PC-3 (cell line): ENCODE results near the gene POLD1. TPM values are rescaled to one million over a fixed set of nuclear protein-coding genes. Genes with fewer than 3 reads are reported as not detected.

Experiments used
- ATAC-seq: fragments of 200-7000 bp; cut with Tn5 transposase; 2 replicates; pipeline ENCODE4 v1.9.1; 2020; ENCODE audit warnings: mild to moderate bottlenecking, moderate library complexity
- BruUV-seq: library from RNA; stranded (reverse); fragments of 400-500 nt; replicated peaks from 2 replicates; lab custom pipeline; 2021; lab: Mats Ljungman, UMichigan
- CTCF ChIA-PET: fragments of 300-600 bp; sonication (Branson Sonifier 250); formaldehyde crosslinking; loops from one replicate; lab custom pipeline; 2022; ENCODE audit warnings: antibody characterized with exemption; lab: Charles Lee
- POLR2A ChIA-PET: fragments of 300-600 bp; sonication (Branson Sonifier 250); formaldehyde crosslinking; loops from one replicate; lab custom pipeline; 2022; ENCODE audit warnings: antibody characterized with exemption; ENCODE audit not compliant: unreplicated experiment; lab: Charles Lee
- DNase-seq: peaks from one replicate; pipeline ENCODE4 v3.0.0-alpha.2; 2015
- H2AFZ ChIP-seq: fragments of 300-600 bp; sonication (generic); 2 replicates; pipeline ENCODE4 v1.6.0; 2016; ENCODE audit warnings: antibody characterized with exemption, low read length
- H3F3A ChIP-seq: fragments of 300-600 bp; sonication (generic); one replicate; pipeline ENCODE4 v1.6.0; 2017; ENCODE audit warnings: antibody characterized with exemption, low read length, control low read depth, mild to moderate bottlenecking; ENCODE audit not compliant: unreplicated experiment
- H3K27ac ChIP-seq: fragments of 300-600 bp; sonication (generic); 2 replicates; pipeline ENCODE4 v1.5.1; 2016; ENCODE audit warnings: mild to moderate bottlenecking, low read length
- H3K27me3 ChIP-seq: fragments of 300-600 bp; sonication (generic); 2 replicates; pipeline ENCODE4 v1.6.1; 2016; ENCODE audit warnings: low read length, mixed read lengths
- H3K36me3 ChIP-seq: fragments of 300-600 bp; sonication (generic); 2 replicates; pipeline ENCODE4 v1.6.1; 2016; ENCODE audit warnings: low read depth, mixed run types, low read length, mixed read lengths
- H3K4me1 ChIP-seq: fragments of 300-600 bp; sonication (generic); 2 replicates; pipeline ENCODE4 v1.5.1; 2016; ENCODE audit warnings: low read length; ENCODE audit not compliant: insufficient read depth
- H3K4me2 ChIP-seq: fragments of 300-600 bp; sonication (generic); 2 replicates; pipeline ENCODE4 v1.6.0; 2016; ENCODE audit warnings: low read length
- H3K4me3 ChIP-seq: fragments of 300-600 bp; sonication (generic); 2 replicates; pipeline ENCODE4 v1.5.1; 2016; ENCODE audit warnings: mild to moderate bottlenecking, low read length, mixed read lengths
- H3K79me2 ChIP-seq: fragments of 300-600 bp; sonication (generic); 2 replicates; pipeline ENCODE4 v1.6.1; 2017; ENCODE audit warnings: low read length, mixed read lengths
- H3K9ac ChIP-seq: fragments of 300-600 bp; sonication (generic); 2 replicates; pipeline ENCODE4 v1.6.0; 2016; ENCODE audit warnings: mild to moderate bottlenecking, low read length
- H3K9me2 ChIP-seq: fragments of 300-600 bp; sonication (generic); replicated peaks from 2 replicates; pipeline ENCODE4 v1.6.1; 2016; ENCODE audit warnings: mixed run types, low read length, mixed read lengths
- H3K9me3 ChIP-seq: fragments of 300-600 bp; sonication (generic); 2 replicates; pipeline ENCODE4 v1.6.1; 2016; ENCODE audit warnings: low read length, mixed read lengths
- H4K20me1 ChIP-seq: fragments of 300-600 bp; sonication (generic); 2 replicates; pipeline ENCODE4 v1.6.1; 2016; ENCODE audit warnings: low read length, mixed read lengths
- CTCF ChIP-seq: fragments of 300-600 bp; sonication (generic); conservative IDR thresholded peaks from 2 replicates; pipeline ENCODE4 v1.5.1; 2017; ENCODE audit warnings: antibody characterized with exemption, low read depth, mild to moderate bottlenecking, low read length
- EZH2 ChIP-seq: fragments of 300-600 bp; sonication (generic); IDR thresholded peaks from one replicate; pipeline ENCODE4 v1.6.1; 2017; ENCODE audit warnings: antibody characterized with exemption, mild to moderate bottlenecking, low read length; ENCODE audit not compliant: unreplicated experiment
- EZH2phosphoT487 ChIP-seq: fragments of 300-600 bp; sonication (generic); IDR thresholded peaks from 2 replicates; pipeline ENCODE4 v1.6.1; 2018; ENCODE audit warnings: mild to moderate bottlenecking, antibody characterized with exemption, low read length, borderline replicate concordance
- intact Hi-C: fragments of 100-400 bp; cut with micrococcal nuclease; formaldehyde crosslinking; loops from 2 replicates; pipeline ENCODE4 v1.9.0; 2023
- total RNA-seq: library from RNA; depleted of rRNA; stranded (reverse); fragments of >200 nt; gene quantifications from 2 replicates; pipeline ENCODE4 v1.2.3, GENCODE V29; 2014

Gene POLD1
- total RNA-seq, 1 experiment from 2014 or later: 165 TPM

GRCh38 chr19:50455992-50456391 is 71.8 kb downstream of the POLD1 start:
- no peaks in the 10 kb centered on the region for H3K9me2 ChIP-seq
- ATAC-seq: no peak
- H3K4me2 ChIP-seq: no peak overlapping the region
- no peaks in the 10 kb centered on the region for H3K36me3 ChIP-seq
- H3K4me1 ChIP-seq: 0 out of 2 replicates have a peak, but pooled peaks cover 6% of the 10 kb centered on the region
- CTCF ChIA-PET: no interaction called here
- intact Hi-C loops: no loop called here
- TF ChIP-seq EZH2 (no peak), EZH2phosphoT487 (no peak), CTCF (no peak)
- H3K9me3 ChIP-seq: no peaks in the 10 kb centered on the region
- H3K4me3 ChIP-seq: no peak overlapping the region
- POLR2A ChIA-PET: no interaction called here
- DNase-seq: no peak
- H3K27me3 ChIP-seq: peaks cover 7% of the 10 kb centered on the region; the same call in 1 of the 2 replicates
- no peaks in the 10 kb centered on the region for H3K79me2 ChIP-seq
- no TSS peak for BruUV-seq
- H3K27ac ChIP-seq: no peak overlapping the region
- H4K20me1 ChIP-seq: no peaks in the 10 kb centered on the region
- no peaks in the 10 kb centered on the region for H3F3A ChIP-seq
- no peak overlapping the region for H2AFZ ChIP-seq
- no peak overlapping the region for H3K9ac ChIP-seq

GRCh38 chr19:50457300-50457699 is 73.2 kb downstream of the POLD1 start:
- no peaks in the 10 kb centered on the region for H4K20me1 ChIP-seq
- POLR2A ChIA-PET: no interaction called here
- TF ChIP-seq EZH2phosphoT487 (no peak), CTCF (no peak), EZH2 (no peak)
- no peaks in the 10 kb centered on the region for H3F3A ChIP-seq
- BruUV-seq: no TSS peak
- no peak for DNase-seq
- no peaks in the 10 kb centered on the region for H3K9me2 ChIP-seq
- H2AFZ ChIP-seq: no peak overlapping the region
- H3K4me2 ChIP-seq: no peak overlapping the region
- H3K4me3 ChIP-seq: no peak overlapping the region
- no peaks in the 10 kb centered on the region for H3K9me3 ChIP-seq
- H3K27me3 ChIP-seq: peaks cover 7% of the 10 kb centered on the region; the same call in 1 of the 2 replicates
- H3K27ac ChIP-seq: no peak overlapping the region
- no peaks in the 10 kb centered on the region for H3K79me2 ChIP-seq
- CTCF ChIA-PET: interaction anchor here (0.6 kb wide), 2 partner anchors 51 to 100 kb away, joined by 4 to 6 read pairs; no protein-coding TSS in a partner anchor
- intact Hi-C loops: no loop called here
- H3K4me1 ChIP-seq: 0 out of 2 replicates have a peak, but pooled peaks cover 6% of the 10 kb centered on the region
- H3K9ac ChIP-seq: no peak overlapping the region
- H3K36me3 ChIP-seq: no peaks in the 10 kb centered on the region
- no peak for ATAC-seq

- Histone ChIP-seq H3K27ac (no peak overlapping the region), H3K4me2 (no peak overlapping the region), H2AFZ (no peak overlapping the region), H3K9ac (no peak overlapping the region), H3F3A (no peaks in the 10 kb centered on the region), H3K9me3 (no peaks in the 10 kb centered on the region), H3K79me2 (no peaks in the 10 kb centered on the region), H3K4me1 (0 out of 2 replicates have a peak, but pooled peaks cover 6% of the 10 kb centered on the region), H3K9me2 (no peaks in the 10 kb centered on the region), H3K27me3 (peaks cover 7% of the 10 kb centered on the region; the same call in 1 of the 2 replicates), H3K4me3 (no peak overlapping the region), H3K36me3 (no peaks in the 10 kb centered on the region), H4K20me1 (no peaks in the 10 kb centered on the region)
- no TSS peak for BruUV-seq
- ATAC-seq (no peak), DNase-seq (no peak)
- ChIA-PET CTCF (no interaction called here), POLR2A (no interaction called here)
- intact Hi-C loops: no loop called here
- no peak for TF ChIP-seq EZH2
- no peak for TF ChIP-seq CTCF
- TF ChIP-seq EZH2phosphoT487: no peak
These were observed 74.4 kb downstream of the POLD1 start for GRCh38 chr19:50458396-50459066.
